ENCODE measurements around the gene ANO7. TPM values are rescaled to one million over a fixed set of nuclear protein-coding genes. Genes with fewer than 3 reads are reported as not detected.

The ANO7 gene
- total RNA-seq, 1 experiment from 2014 or later = 5.2 TPM

DNA sequence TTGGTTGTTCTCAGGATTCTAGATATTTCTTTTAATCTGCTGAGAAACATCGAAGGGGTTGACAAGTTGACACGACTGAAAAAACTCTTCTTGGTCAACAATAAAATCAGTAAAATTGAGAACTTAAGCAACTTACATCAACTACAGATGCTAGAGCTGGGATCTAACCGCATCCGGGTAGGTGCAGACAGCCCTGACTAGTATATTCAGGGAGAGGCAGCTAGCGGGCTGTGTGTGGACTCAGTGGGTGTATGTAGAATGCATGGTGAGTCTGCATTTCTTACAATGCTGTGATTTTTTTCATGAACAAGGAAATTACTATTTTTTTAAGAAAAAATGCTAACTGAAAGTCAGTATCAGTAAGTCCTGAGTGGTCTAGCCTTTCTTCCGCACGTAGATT is 28.2 kb upstream of the ANO7 start:
- Histone ChIP-seq H4K20me1 (ENCODE audit: control insufficient read depth, insufficient read depth, insufficient read length) (no peaks in the 10 kb centered on the region), H2AK5ac (ENCODE audit: insufficient read length, low read length) (no peak overlapping the region), H4K91ac (ENCODE audit: insufficient read length, low read depth, low read length) (no peak overlapping the region), H3K14ac (ENCODE audit: insufficient read depth, low read length) (no peak overlapping the region), H3K23ac (ENCODE audit: insufficient read length, low read depth, low read length) (no peak overlapping the region), H2BK20ac (ENCODE audit: low read depth, low read length, poor library complexity, severe bottlenecking) (no peak overlapping the region), H3K27me3 (ENCODE audit: insufficient read depth, low read length) (no peaks in the 10 kb centered on the region), H3T11ph (ENCODE audit: low read length) (no peak overlapping the region), H3K4ac (ENCODE audit: low read depth, low read length) (no peak overlapping the region), H4K8ac (replicated peaks; ENCODE audit: insufficient read length, low read depth, low read length) (no peak overlapping the region), H2BK5ac (ENCODE audit: insufficient read length, low read length) (no peak overlapping the region), H3K18ac (ENCODE audit: insufficient read length, low read depth, low read length) (no peak overlapping the region), H3K9ac (ENCODE audit: extremely low read depth, insufficient read length, low read length) (no peak overlapping the region), H2BK15ac (ENCODE audit: low read depth, low read length) (no peak overlapping the region), H3K79me2 (ENCODE audit: insufficient read depth, low read length) (no peaks in the 10 kb centered on the region), H4K5ac (ENCODE audit: insufficient read length, low read depth, low read length) (no peak overlapping the region), H3K4me2 (ENCODE audit: insufficient read depth, insufficient read length, low read length) (no peak overlapping the region), H2BK12ac (ENCODE audit: insufficient read length, low read depth, low read length) (no peak overlapping the region), H3K4me1 (ENCODE audit: insufficient read depth, low read length) (peaks cover 2% of the 10 kb centered on the region; the same call in 1 of the 2 replicates), H3K23me2 (ENCODE audit: insufficient read length, low read depth, low read length, poor library complexity, severe bottlenecking) (no peaks in the 10 kb centered on the region), H3K27ac (ENCODE audit: insufficient read length, low read depth, low read length) (no peak overlapping the region), H3K79me1 (ENCODE audit: insufficient read depth, low read depth, low read length, poor library complexity, severe bottlenecking) (no peaks in the 10 kb centered on the region), H3K56ac (ENCODE audit: insufficient read length, low read depth, low read length) (no peak overlapping the region), H3K9me3 (ENCODE audit: control insufficient read depth, low read depth, low read length) (no peaks in the 10 kb centered on the region), H2BK120ac (ENCODE audit: low read depth, low read length, poor library complexity, severe bottlenecking) (no peak overlapping the region), H2AFZ (ENCODE audit: low read length) (no peak overlapping the region)
- Mint-ChIP-seq H3K27ac (no peak overlapping the region), H3K36me3 (ENCODE audit: insufficient read depth in 1 of 3, low read depth in 3 of 3) (peaks cover 0 to 40% (median 30%) of the 10 kb centered on the region in 3 experiments; a peak in 4 of 7 replicates), H3K9me3 (no peaks in the 10 kb centered on the region), H3K27me3 (ENCODE audit: low read depth) (no peaks in the 10 kb centered on the region), H3K4me1 (peaks cover 6 to 9% of the 10 kb centered on the region in 2 experiments), H3K4me3 (no peak overlapping the region)
- WGBS (ENCODE audit: extremely low coverage, insufficient read length, low lambda C conversion rate) = no CpG with 5 or more reads among the region's 7 CpGs
- TF ChIP-seq, protein P1, sequence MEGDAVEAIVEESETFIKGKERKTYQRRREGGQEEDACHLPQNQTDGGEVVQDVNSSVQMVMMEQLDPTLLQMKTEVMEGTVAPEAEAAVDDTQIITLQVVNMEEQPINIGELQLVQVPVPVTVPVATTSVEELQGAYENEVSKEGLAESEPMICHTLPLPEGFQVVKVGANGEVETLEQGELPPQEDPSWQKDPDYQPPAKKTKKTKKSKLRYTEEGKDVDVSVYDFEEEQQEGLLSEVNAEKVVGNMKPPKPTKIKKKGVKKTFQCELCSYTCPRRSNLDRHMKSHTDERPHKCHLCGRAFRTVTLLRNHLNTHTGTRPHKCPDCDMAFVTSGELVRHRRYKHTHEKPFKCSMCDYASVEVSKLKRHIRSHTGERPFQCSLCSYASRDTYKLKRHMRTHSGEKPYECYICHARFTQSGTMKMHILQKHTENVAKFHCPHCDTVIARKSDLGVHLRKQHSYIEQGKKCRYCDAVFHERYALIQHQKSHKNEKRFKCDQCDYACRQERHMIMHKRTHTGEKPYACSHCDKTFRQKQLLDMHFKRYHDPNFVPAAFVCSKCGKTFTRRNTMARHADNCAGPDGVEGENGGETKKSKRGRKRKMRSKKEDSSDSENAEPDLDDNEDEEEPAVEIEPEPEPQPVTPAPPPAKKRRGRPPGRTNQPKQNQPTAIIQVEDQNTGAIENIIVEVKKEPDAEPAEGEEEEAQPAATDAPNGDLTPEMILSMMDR (conservative IDR thresholded peaks at IDR 0.05) = no peak
- DNase-seq = no peak
